ENCODE data around the gene DLK1. TPM values are rescaled to one million over a fixed set of nuclear protein-coding genes. Genes with fewer than 3 reads are reported as not detected.

The DLK1 gene
- total RNA-seq, 1 donor = 0.09 TPM

- TF ChIP-seq, protein P1, sequence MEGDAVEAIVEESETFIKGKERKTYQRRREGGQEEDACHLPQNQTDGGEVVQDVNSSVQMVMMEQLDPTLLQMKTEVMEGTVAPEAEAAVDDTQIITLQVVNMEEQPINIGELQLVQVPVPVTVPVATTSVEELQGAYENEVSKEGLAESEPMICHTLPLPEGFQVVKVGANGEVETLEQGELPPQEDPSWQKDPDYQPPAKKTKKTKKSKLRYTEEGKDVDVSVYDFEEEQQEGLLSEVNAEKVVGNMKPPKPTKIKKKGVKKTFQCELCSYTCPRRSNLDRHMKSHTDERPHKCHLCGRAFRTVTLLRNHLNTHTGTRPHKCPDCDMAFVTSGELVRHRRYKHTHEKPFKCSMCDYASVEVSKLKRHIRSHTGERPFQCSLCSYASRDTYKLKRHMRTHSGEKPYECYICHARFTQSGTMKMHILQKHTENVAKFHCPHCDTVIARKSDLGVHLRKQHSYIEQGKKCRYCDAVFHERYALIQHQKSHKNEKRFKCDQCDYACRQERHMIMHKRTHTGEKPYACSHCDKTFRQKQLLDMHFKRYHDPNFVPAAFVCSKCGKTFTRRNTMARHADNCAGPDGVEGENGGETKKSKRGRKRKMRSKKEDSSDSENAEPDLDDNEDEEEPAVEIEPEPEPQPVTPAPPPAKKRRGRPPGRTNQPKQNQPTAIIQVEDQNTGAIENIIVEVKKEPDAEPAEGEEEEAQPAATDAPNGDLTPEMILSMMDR (IDR thresholded peaks at IDR 0.05; ENCODE audit: insufficient read depth, low read length) = no peak
- no peak for DNase-seq (ENCODE audit: low read depth)
- no peak overlapping the region for H3K4me3 ChIP-seq (ENCODE audit: low read depth, low read length)
These were observed 51.8 kb downstream of the DLK1 start for GRCh38 chr14:100778526-100778882.

GRCh38 chr14:100778951-100779690 lies 52.4 kb downstream of the DLK1 start:
- no peak overlapping the region for H3K4me3 ChIP-seq (ENCODE audit: low read depth, low read length)
- no peak for DNase-seq (ENCODE audit: low read depth)
- TF ChIP-seq, protein P1 (IDR thresholded peaks at IDR 0.05; ENCODE audit: insufficient read depth, low read length) = no peak

DNA sequence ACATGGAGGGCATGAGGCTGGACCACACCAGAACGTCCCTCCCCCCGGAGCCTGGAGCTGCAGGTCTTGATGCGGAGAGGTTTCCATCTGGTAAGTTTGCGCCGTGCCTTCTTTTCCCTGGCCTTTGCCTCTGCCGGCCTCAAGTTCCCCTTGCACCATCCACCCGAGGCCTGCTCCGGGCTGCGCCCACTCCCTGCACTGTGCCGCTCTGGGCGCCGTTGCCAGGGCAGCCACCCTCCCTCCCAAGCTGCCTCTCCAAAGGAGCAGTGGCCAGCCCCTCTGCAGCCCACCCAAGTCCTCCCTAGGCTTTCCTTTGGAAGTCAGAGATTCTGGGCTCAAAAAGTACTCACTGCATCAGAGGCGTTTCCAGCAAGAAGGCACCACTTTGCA lies 53.0 kb downstream of the DLK1 start:
- TF ChIP-seq, protein P1 (IDR thresholded peaks at IDR 0.05; ENCODE audit: insufficient read depth, low read length) = no peak
- DNase-seq (ENCODE audit: low read depth) = no peak
- H3K4me3 ChIP-seq (ENCODE audit: low read depth, low read length) = no peak overlapping the region

DNA sequence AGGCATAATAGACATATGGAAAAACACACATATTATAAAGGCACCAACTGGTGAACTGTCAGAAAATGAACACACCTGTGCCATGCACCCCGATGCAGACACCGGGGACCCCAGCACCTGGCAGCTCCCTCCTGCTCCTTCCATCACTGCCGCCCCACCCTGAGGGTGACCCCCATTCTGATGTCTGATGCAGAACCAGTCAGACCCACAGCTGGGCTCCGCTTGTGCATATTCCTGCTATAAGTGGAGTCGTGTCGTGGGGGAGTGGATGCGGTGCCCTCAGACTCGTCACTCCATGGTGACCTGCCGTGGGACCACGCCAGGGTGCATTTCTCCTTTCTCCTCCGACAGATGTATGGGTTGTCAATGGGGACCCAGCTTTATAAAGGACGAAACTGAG lies 53.6 kb downstream of the DLK1 start:
- TF ChIP-seq, protein P1 (IDR thresholded peaks at IDR 0.05; ENCODE audit: insufficient read depth, low read length) = no peak
- DNase-seq (ENCODE audit: low read depth) = no peak
- H3K4me3 ChIP-seq (ENCODE audit: low read depth, low read length) = no peak overlapping the region

DNA sequence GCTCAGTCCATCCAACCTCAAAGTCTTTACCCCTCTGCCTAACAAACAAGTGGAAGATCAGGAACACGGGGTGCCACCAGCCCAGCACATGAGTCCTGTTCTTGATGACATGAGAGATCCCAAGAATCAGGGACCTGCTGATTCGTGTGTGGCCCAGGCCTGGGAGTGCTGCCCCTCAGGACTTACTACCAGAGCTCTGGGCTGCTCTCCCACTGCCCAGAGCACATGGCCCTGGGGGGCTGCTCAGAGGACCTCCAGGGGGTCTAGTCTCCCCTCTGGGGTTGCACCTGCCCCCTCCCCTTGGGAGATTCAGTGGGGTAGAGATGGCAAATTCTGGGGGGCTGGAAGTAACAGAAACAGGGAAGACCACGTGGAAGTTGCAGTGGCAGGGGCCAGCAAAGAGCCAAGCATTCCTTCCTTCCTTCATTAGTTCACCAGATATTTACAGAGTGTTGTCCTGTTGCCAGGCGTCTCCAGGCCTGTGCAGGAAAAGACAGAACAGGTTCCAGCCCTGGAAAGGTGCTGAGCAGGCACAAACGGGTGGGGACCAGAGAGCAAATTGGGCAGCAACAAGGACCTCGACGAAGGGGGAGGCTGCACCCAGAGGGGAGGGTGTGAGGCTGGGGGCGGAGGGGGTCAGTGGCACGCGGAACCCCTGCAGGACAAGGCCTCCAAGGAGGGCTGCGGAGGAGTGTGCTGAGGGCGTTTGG lies 54.1 kb downstream of the DLK1 start:
- no peak for DNase-seq (ENCODE audit: low read depth)
- H3K4me3 ChIP-seq (ENCODE audit: low read depth, low read length) = no peak overlapping the region
- TF ChIP-seq, protein P1 (IDR thresholded peaks at IDR 0.05; ENCODE audit: insufficient read depth, low read length) = no peak

GRCh38 chr14:100781952-100782351 lies 55.3 kb downstream of the DLK1 start:
- TF ChIP-seq, protein P1 (IDR thresholded peaks at IDR 0.05; ENCODE audit: insufficient read depth, low read length) = no peak
- H3K4me3 ChIP-seq (ENCODE audit: low read depth, low read length) = no peak overlapping the region
- DNase-seq (ENCODE audit: low read depth) = no peak
